Measurements from ENCODE around the gene CREBRF. TPM values are rescaled to one million over a fixed set of nuclear protein-coding genes. Genes with fewer than 3 reads are reported as not detected.

CREBRF gene
- total RNA-seq, 2 experiments from 2014 or later = 12.1 to 12.5 TPM

GRCh38 chr5:173020154-173020581, 36.0 kb upstream of the CREBRF start:
- no peak overlapping the region for H3K27ac ChIP-seq (ENCODE audit: low read depth, low read length, poor library complexity, severe bottlenecking)
- H3K79me2 ChIP-seq (ENCODE audit: insufficient read depth, low read depth, low read length) = peaks cover 51% of the 10 kb centered on the region
- no peaks in the 10 kb centered on the region for H3K9me3 ChIP-seq (ENCODE audit: low read length)
- CTCF ChIA-PET (ENCODE audit: unreplicated experiment) = no interaction called here
- peaks cover 5% of the 10 kb centered on the region for H3K4me1 ChIP-seq (ENCODE audit: insufficient read depth, low read length, poor library complexity, severe bottlenecking)
- H3K4me2 ChIP-seq (ENCODE audit: low read length) = no peak overlapping the region
- no peak overlapping the region for H3K4me3 ChIP-seq (ENCODE audit: low read depth, low read length, poor library complexity, severe bottlenecking)
- no peak overlapping the region for H2AFZ ChIP-seq (ENCODE audit: low read length)
- H4K20me1 ChIP-seq (ENCODE audit: insufficient read depth, low read length) = peaks cover 10% of the 10 kb centered on the region; the same call in 1 of the 2 replicates
- no peak for DNase-seq (ENCODE audit: low spot score)
- TF ChIP-seq EZH2phosphoT487 (IDR thresholded peaks at IDR 0.05; ENCODE audit: borderline replicate concordance, low read depth, low read length) (no peak), CTCF (conservative IDR thresholded peaks at IDR 0.05; ENCODE audit: low read length) (no peak)
- no peaks in the 10 kb centered on the region for H3K9me2 ChIP-seq (ENCODE audit: insufficient read depth, low read length)
- POLR2A ChIA-PET = interaction anchor here (0.7 kb wide), 1 partner anchor 9 kb away, joined by 5 read pairs; no protein-coding TSS in a partner anchor
- intact Hi-C loops (cut with micrococcal nuclease; ENCODE audit: unreplicated experiment) = no loop called here
- BruUV-seq (replicated peaks) = no TSS peak
- peaks cover 60% of the 10 kb centered on the region for H3K36me3 ChIP-seq (ENCODE audit: insufficient read depth, low read length)

- Histone ChIP-seq H3K4me2 (ENCODE audit: low read length) (no peak overlapping the region), H4K20me1 (ENCODE audit: insufficient read depth, low read length) (peaks cover 10% of the 10 kb centered on the region; the same call in 1 of the 2 replicates), H2AFZ (ENCODE audit: low read length) (no peak overlapping the region), H3K79me2 (ENCODE audit: insufficient read depth, low read depth, low read length) (peaks cover 49% of the 10 kb centered on the region), H3K4me3 (ENCODE audit: low read depth, low read length, poor library complexity, severe bottlenecking) (no peak overlapping the region), H3K36me3 (ENCODE audit: insufficient read depth, low read length) (peaks cover 62% of the 10 kb centered on the region), H3K9me3 (ENCODE audit: low read length) (no peaks in the 10 kb centered on the region), H3K9me2 (ENCODE audit: insufficient read depth, low read length) (no peaks in the 10 kb centered on the region), H3K27ac (ENCODE audit: low read depth, low read length, poor library complexity, severe bottlenecking) (no peak overlapping the region), H3K4me1 (ENCODE audit: insufficient read depth, low read length, poor library complexity, severe bottlenecking) (peaks cover 8% of the 10 kb centered on the region)
- no peak for DNase-seq (ENCODE audit: low spot score)
- CTCF ChIA-PET (ENCODE audit: unreplicated experiment) = no interaction called here
- BruUV-seq (replicated peaks) = no TSS peak
- no peak for TF ChIP-seq EZH2phosphoT487 (IDR thresholded peaks at IDR 0.05; ENCODE audit: borderline replicate concordance, low read depth, low read length)
- no peak for TF ChIP-seq CTCF (conservative IDR thresholded peaks at IDR 0.05; ENCODE audit: low read length)
- POLR2A ChIA-PET = interaction anchor here (2.4 kb wide), 1 partner anchor 37 kb away, joined by 6 read pairs; the partner anchor contains the start of gene ATP6V0E1
- intact Hi-C loops (cut with micrococcal nuclease; ENCODE audit: unreplicated experiment) = no loop called here
These were observed 35.5 kb upstream of the CREBRF start for GRCh38 chr5:173020643-173021042.

GRCh38 chr5:173025651-173026050, 30.5 kb upstream of the CREBRF start:
- Histone ChIP-seq H3K36me3 (ENCODE audit: insufficient read depth, low read length) (peaks cover 68% of the 10 kb centered on the region), H3K4me1 (ENCODE audit: insufficient read depth, low read length, poor library complexity, severe bottlenecking) (peaks cover 32% of the 10 kb centered on the region), H3K79me2 (ENCODE audit: insufficient read depth, low read depth, low read length) (peaks cover 51% of the 10 kb centered on the region; the same call in 1 of the 2 replicates), H3K9me2 (ENCODE audit: insufficient read depth, low read length) (no peaks in the 10 kb centered on the region), H4K20me1 (ENCODE audit: insufficient read depth, low read length) (no peaks in the 10 kb centered on the region), H3K27ac (ENCODE audit: low read depth, low read length, poor library complexity, severe bottlenecking) (no peak overlapping the region), H2AFZ (ENCODE audit: low read length) (no peak overlapping the region), H3K4me3 (ENCODE audit: low read depth, low read length, poor library complexity, severe bottlenecking) (no peak overlapping the region), H3K4me2 (ENCODE audit: low read length) (no peak overlapping the region), H3K9me3 (ENCODE audit: low read length) (no peaks in the 10 kb centered on the region)
- intact Hi-C loops (cut with micrococcal nuclease; ENCODE audit: unreplicated experiment) = no loop called here
- POLR2A ChIA-PET = interaction anchor here (0.6 to 1.5 kb wide), 6 partner anchors 8 to 115 kb away, joined by 3 to 4 read pairs (median 4); no protein-coding TSS in a partner anchor
- BruUV-seq (replicated peaks) = no TSS peak
- DNase-seq (ENCODE audit: low spot score) = no peak
- TF ChIP-seq EZH2phosphoT487 (IDR thresholded peaks at IDR 0.05; ENCODE audit: borderline replicate concordance, low read depth, low read length) (no peak), CTCF (conservative IDR thresholded peaks at IDR 0.05; ENCODE audit: low read length) (no peak)
- CTCF ChIA-PET (ENCODE audit: unreplicated experiment) = interaction anchor here (0.7 to 1.3 kb wide), 3 partner anchors 9 to 30 kb away, joined by 3 to 4 read pairs (median 3); no protein-coding TSS in a partner anchor
